Measurements from ENCODE around the gene ZNF23.

DNA sequence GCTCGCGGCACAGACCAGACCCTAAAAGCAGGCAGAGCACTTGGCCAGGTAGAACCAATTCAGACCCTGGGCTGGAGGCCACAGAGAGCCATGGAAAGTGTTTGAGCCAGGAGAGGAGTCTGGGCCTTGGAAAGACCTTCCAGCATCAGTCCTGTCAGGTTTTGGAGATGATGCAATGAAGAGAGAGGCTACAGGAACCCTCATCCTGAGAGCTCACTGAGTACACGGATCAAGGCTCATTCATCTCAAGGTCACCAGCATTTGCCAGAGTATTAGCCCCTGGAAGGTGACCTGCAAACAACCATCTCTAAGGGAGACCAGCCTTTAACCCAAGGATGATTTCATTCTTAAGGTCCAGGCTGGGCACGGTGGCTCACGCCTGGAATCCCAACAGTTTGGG lies 48.0 kb downstream of the ZNF23 start:
- no peak for TF ChIP-seq EZH2phosphoT487 (IDR thresholded peaks at IDR 0.05; ENCODE audit: low read depth, severe bottlenecking, unreplicated experiment)
- TF ChIP-seq, protein P1, sequence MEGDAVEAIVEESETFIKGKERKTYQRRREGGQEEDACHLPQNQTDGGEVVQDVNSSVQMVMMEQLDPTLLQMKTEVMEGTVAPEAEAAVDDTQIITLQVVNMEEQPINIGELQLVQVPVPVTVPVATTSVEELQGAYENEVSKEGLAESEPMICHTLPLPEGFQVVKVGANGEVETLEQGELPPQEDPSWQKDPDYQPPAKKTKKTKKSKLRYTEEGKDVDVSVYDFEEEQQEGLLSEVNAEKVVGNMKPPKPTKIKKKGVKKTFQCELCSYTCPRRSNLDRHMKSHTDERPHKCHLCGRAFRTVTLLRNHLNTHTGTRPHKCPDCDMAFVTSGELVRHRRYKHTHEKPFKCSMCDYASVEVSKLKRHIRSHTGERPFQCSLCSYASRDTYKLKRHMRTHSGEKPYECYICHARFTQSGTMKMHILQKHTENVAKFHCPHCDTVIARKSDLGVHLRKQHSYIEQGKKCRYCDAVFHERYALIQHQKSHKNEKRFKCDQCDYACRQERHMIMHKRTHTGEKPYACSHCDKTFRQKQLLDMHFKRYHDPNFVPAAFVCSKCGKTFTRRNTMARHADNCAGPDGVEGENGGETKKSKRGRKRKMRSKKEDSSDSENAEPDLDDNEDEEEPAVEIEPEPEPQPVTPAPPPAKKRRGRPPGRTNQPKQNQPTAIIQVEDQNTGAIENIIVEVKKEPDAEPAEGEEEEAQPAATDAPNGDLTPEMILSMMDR (IDR thresholded peaks at IDR 0.05; ENCODE audit: poor library complexity), result no peak
